ENCODE results near the gene L1CAM.

The L1CAM gene

GRCh38 chrX:153879741-153880439 is 6.1 kb downstream of the L1CAM start:
- Mint-ChIP-seq H3K9me3 (no peaks in the 10 kb centered on the region), H3K4me3 (no peak overlapping the region), H3K27ac (no peak overlapping the region), H3K36me3 (ENCODE audit: low read depth) (no peaks in the 10 kb centered on the region), H3K4me1 (ENCODE audit: low read depth) (peaks cover 20% of the 10 kb centered on the region), H3K27me3 (ENCODE audit: low read depth) (peaks cover 14% of the 10 kb centered on the region)

- no peaks in the 10 kb centered on the region for H3K36me3 Mint-ChIP-seq (ENCODE audit: low read depth)
- H3K27ac Mint-ChIP-seq: no peak overlapping the region
- H3K27me3 Mint-ChIP-seq (ENCODE audit: low read depth): peaks cover 10% of the 10 kb centered on the region
- H3K9me3 Mint-ChIP-seq: no peaks in the 10 kb centered on the region
- peaks cover 17% of the 10 kb centered on the region for H3K4me1 Mint-ChIP-seq (ENCODE audit: low read depth)
- peak overlapping the region; percentile 74 for H3K4me3 Mint-ChIP-seq
These were observed 6.9 kb downstream of the L1CAM start for GRCh38 chrX:153878969-153879653.

- H3K36me3 Mint-ChIP-seq (ENCODE audit: low read depth): no peaks in the 10 kb centered on the region
- no peak overlapping the region for H3K4me3 Mint-ChIP-seq
- peaks cover 17% of the 10 kb centered on the region for H3K4me1 Mint-ChIP-seq (ENCODE audit: low read depth)
- no peak overlapping the region for H3K27ac Mint-ChIP-seq
- H3K27me3 Mint-ChIP-seq (ENCODE audit: low read depth): peaks cover 10% of the 10 kb centered on the region
- no peaks in the 10 kb centered on the region for H3K9me3 Mint-ChIP-seq
These were observed 7.6 kb downstream of the L1CAM start for GRCh38 chrX:153878345-153878744.

- peaks cover 12% of the 10 kb centered on the region for H3K27me3 Mint-ChIP-seq (ENCODE audit: low read depth)
- H3K36me3 Mint-ChIP-seq (ENCODE audit: low read depth): no peaks in the 10 kb centered on the region
- H3K4me3 Mint-ChIP-seq: no peak overlapping the region
- H3K27ac Mint-ChIP-seq: no peak overlapping the region
- no peaks in the 10 kb centered on the region for H3K9me3 Mint-ChIP-seq
- H3K4me1 Mint-ChIP-seq (ENCODE audit: low read depth): peaks cover 17% of the 10 kb centered on the region
These were observed 8.3 kb downstream of the L1CAM start for GRCh38 chrX:153877571-153878261.

GRCh38 chrX:153876112-153876491 is 9.9 kb downstream of the L1CAM start:
- Mint-ChIP-seq H3K4me1 (ENCODE audit: low read depth) (peaks cover 17% of the 10 kb centered on the region), H3K27me3 (ENCODE audit: low read depth) (peaks cover 11% of the 10 kb centered on the region), H3K9me3 (no peaks in the 10 kb centered on the region), H3K4me3 (no peak overlapping the region), H3K27ac (peak overlapping the region; percentile 50), H3K36me3 (ENCODE audit: low read depth) (no peaks in the 10 kb centered on the region)

- H3K4me1 Mint-ChIP-seq (ENCODE audit: low read depth): peaks cover 17% of the 10 kb centered on the region
- no peak overlapping the region for H3K27ac Mint-ChIP-seq
- no peaks in the 10 kb centered on the region for H3K9me3 Mint-ChIP-seq
- H3K27me3 Mint-ChIP-seq (ENCODE audit: low read depth): peaks cover 11% of the 10 kb centered on the region
- no peaks in the 10 kb centered on the region for H3K36me3 Mint-ChIP-seq (ENCODE audit: low read depth)
- no peak overlapping the region for H3K4me3 Mint-ChIP-seq
These were observed 10.4 kb downstream of the L1CAM start for GRCh38 chrX:153875391-153876111.

- H3K4me3 Mint-ChIP-seq: no peak overlapping the region
- peaks cover 11% of the 10 kb centered on the region for H3K27me3 Mint-ChIP-seq (ENCODE audit: low read depth)
- no peaks in the 10 kb centered on the region for H3K36me3 Mint-ChIP-seq (ENCODE audit: low read depth)
- H3K4me1 Mint-ChIP-seq (ENCODE audit: low read depth): peaks cover 17% of the 10 kb centered on the region
- no peak overlapping the region for H3K27ac Mint-ChIP-seq
- no peaks in the 10 kb centered on the region for H3K9me3 Mint-ChIP-seq
These were observed 11.4 kb downstream of the L1CAM start for GRCh38 chrX:153874366-153875125.

- peaks cover 11% of the 10 kb centered on the region for H3K27me3 Mint-ChIP-seq (ENCODE audit: low read depth)
- H3K4me3 Mint-ChIP-seq: no peak overlapping the region
- H3K27ac Mint-ChIP-seq: no peak overlapping the region
- H3K4me1 Mint-ChIP-seq (ENCODE audit: low read depth): peaks cover 14% of the 10 kb centered on the region
- no peaks in the 10 kb centered on the region for H3K36me3 Mint-ChIP-seq (ENCODE audit: low read depth)
- no peaks in the 10 kb centered on the region for H3K9me3 Mint-ChIP-seq
These were observed 11.9 kb downstream of the L1CAM start for GRCh38 chrX:153874085-153874365.

GRCh38 chrX:153873282-153874084 is 12.5 kb downstream of the L1CAM start:
- no peaks in the 10 kb centered on the region for H3K36me3 Mint-ChIP-seq (ENCODE audit: low read depth)
- H3K4me3 Mint-ChIP-seq: no peak overlapping the region
- peaks cover 10% of the 10 kb centered on the region for H3K4me1 Mint-ChIP-seq (ENCODE audit: low read depth)
- H3K9me3 Mint-ChIP-seq: no peaks in the 10 kb centered on the region
- H3K27ac Mint-ChIP-seq: no peak overlapping the region
- H3K27me3 Mint-ChIP-seq (ENCODE audit: low read depth): peaks cover 11% of the 10 kb centered on the region

- H3K27ac Mint-ChIP-seq: no peak overlapping the region
- peaks cover 11% of the 10 kb centered on the region for H3K27me3 Mint-ChIP-seq (ENCODE audit: low read depth)
- H3K9me3 Mint-ChIP-seq: no peaks in the 10 kb centered on the region
- H3K4me3 Mint-ChIP-seq: no peak overlapping the region
- no peaks in the 10 kb centered on the region for H3K36me3 Mint-ChIP-seq (ENCODE audit: low read depth)
- H3K4me1 Mint-ChIP-seq (ENCODE audit: low read depth): peaks cover 2% of the 10 kb centered on the region
These were observed 13.8 kb downstream of the L1CAM start for GRCh38 chrX:153871946-153872878.

GRCh38 chrX:153871451-153871850 is 14.5 kb downstream of the L1CAM start:
- H3K27ac Mint-ChIP-seq: no peak overlapping the region
- no peaks in the 10 kb centered on the region for H3K9me3 Mint-ChIP-seq
- H3K27me3 Mint-ChIP-seq (ENCODE audit: low read depth): peaks cover 11% of the 10 kb centered on the region
- no peak overlapping the region for H3K4me3 Mint-ChIP-seq
- H3K4me1 Mint-ChIP-seq (ENCODE audit: low read depth): peaks cover 2% of the 10 kb centered on the region
- no peaks in the 10 kb centered on the region for H3K36me3 Mint-ChIP-seq (ENCODE audit: low read depth)

GRCh38 chrX:153870791-153871360 is 15.1 kb downstream of the L1CAM start:
- H3K4me3 Mint-ChIP-seq: no peak overlapping the region
- H3K36me3 Mint-ChIP-seq (ENCODE audit: low read depth): no peaks in the 10 kb centered on the region
- no peaks in the 10 kb centered on the region for H3K9me3 Mint-ChIP-seq
- H3K27ac Mint-ChIP-seq: no peak overlapping the region
- peaks cover 9% of the 10 kb centered on the region for H3K27me3 Mint-ChIP-seq (ENCODE audit: low read depth)
- no peaks in the 10 kb centered on the region for H3K4me1 Mint-ChIP-seq (ENCODE audit: low read depth)

All from T-helper 1 cell treated with Interleukin-12 subunit alpha and Interleukin-12 subunit beta and Interleukin-4 antibody, amounts not matched to agents 30 μg/mL and 1 μg/mL, for 36 hours (primary cell).